ENCODE results near the gene ASCL5. TPM values are rescaled to one million over a fixed set of nuclear protein-coding genes. Genes with fewer than 3 reads are reported as not detected.

The ASCL5 gene
- total RNA-seq, 1 experiment from 2014 or later: 0.31 TPM

- H3K27ac Mint-ChIP-seq: no peak overlapping the region
- H3K4me3 Mint-ChIP-seq: no peak overlapping the region
Measured at GRCh38 chr1:201115390-201115937, 11.5 kb downstream of the ASCL5 start.

More at GRCh38 chr1:201115390-201115937, 11.5 kb downstream of the ASCL5 start:
- ChIA-PET POLR2A (no interaction called here), CTCF (interaction anchor here (1.0 to 8.2 kb wide), 7 partner anchors 12 to 227 kb away, joined by 3 to 124 read pairs (median 24); partner anchors contain the start of genes ASCL5 and KIF21B)
- DNase-seq (ENCODE audit: low spot score): no peak
- Mint-ChIP-seq H3K9me3 (no peaks in the 10 kb centered on the region), H3K27me3 (ENCODE audit: low read depth) (peaks cover 65% of the 10 kb centered on the region), H3K4me1 (peaks cover 13% of the 10 kb centered on the region), H3K36me3 (no peaks in the 10 kb centered on the region)
- TF ChIP-seq ZNF317 (CRISPR knock-in tag; IDR thresholded peaks at IDR 0.05; ENCODE audit: borderline replicate concordance, low read depth): no peak
- TF ChIP-seq, protein P1, sequence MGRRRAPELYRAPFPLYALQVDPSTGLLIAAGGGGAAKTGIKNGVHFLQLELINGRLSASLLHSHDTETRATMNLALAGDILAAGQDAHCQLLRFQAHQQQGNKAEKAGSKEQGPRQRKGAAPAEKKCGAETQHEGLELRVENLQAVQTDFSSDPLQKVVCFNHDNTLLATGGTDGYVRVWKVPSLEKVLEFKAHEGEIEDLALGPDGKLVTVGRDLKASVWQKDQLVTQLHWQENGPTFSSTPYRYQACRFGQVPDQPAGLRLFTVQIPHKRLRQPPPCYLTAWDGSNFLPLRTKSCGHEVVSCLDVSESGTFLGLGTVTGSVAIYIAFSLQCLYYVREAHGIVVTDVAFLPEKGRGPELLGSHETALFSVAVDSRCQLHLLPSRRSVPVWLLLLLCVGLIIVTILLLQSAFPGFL (CRISPR knock-in tag; IDR thresholded peaks at IDR 0.05; ENCODE audit: borderline replicate concordance): no peak
- TF ChIP-seq CBFB (CRISPR knock-in tag; IDR thresholded peaks at IDR 0.05; ENCODE audit: low read depth): no peak
- TF ChIP-seq ZNF416 (CRISPR knock-in tag; IDR thresholded peaks at IDR 0.05): no peak
- TF ChIP-seq GRHL2 (CRISPR knock-in tag; IDR thresholded peaks at IDR 0.05; ENCODE audit: insufficient replicate concordance, severe bottlenecking): no peak
- TF ChIP-seq, protein P2, sequence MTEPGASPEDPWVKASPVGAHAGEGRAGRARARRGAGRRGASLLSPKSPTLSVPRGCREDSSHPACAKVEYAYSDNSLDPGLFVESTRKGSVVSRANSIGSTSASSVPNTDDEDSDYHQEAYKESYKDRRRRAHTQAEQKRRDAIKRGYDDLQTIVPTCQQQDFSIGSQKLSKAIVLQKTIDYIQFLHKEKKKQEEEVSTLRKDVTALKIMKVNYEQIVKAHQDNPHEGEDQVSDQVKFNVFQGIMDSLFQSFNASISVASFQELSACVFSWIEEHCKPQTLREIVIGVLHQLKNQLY (CRISPR knock-in tag; IDR thresholded peaks at IDR 0.05): no peak
- no peak for TF ChIP-seq HMGXB4 (CRISPR knock-in tag; IDR thresholded peaks at IDR 0.05)
- TF ChIP-seq IRF1 (CRISPR knock-in tag; IDR thresholded peaks at IDR 0.05): no peak
- no peak for TF ChIP-seq CREB1 (CRISPR knock-in tag; IDR thresholded peaks at IDR 0.05)
- no peak for TF ChIP-seq SMAD4 (CRISPR knock-in tag; IDR thresholded peaks at IDR 0.05)
- TF ChIP-seq NR2C2 (CRISPR knock-in tag; IDR thresholded peaks at IDR 0.05): no peak
- no peak for TF ChIP-seq PRDM15 (CRISPR knock-in tag; IDR thresholded peaks at IDR 0.05)
- TF ChIP-seq ZNF219 (CRISPR knock-in tag; IDR thresholded peaks at IDR 0.05; ENCODE audit: borderline replicate concordance): no peak
- no peak for ATAC-seq

Measured in WTC11 (cell line).